GM19468 (cell line): Measurements from ENCODE around the gene ARSK.

Experiments used
- ATAC-seq: cut with Tn5 transposase; IDR thresholded peaks from one replicate; pipeline ENCODE4 v1.9.1; 2021; ENCODE audit warnings: mild to moderate bottlenecking, moderate library complexity, moderate number of reproducible peaks; ENCODE audit not compliant: unreplicated experiment; ENCODE audit errors: extremely low read depth

ARSK gene

GRCh38 chr5:95554647-95555548 lies at the start of gene ARSK, which contains the start of gene SKIC3:
Gene ARSK (plus strand): TSS chr5:95555101. CDS start chr5:95555279, 178 bp downstream.
Gene SKIC3 (minus strand): TSS chr5:95554977. CDS start chr5:95547150, 7,827 bp downstream.
- ATAC-seq: peak; percentile 87

- no peak for ATAC-seq
These were observed 46.4 kb upstream of the ARSK start for GRCh38 chr5:95508550-95508949.

- no peak for ATAC-seq
These were observed 43.3 kb upstream of the ARSK start for GRCh38 chr5:95511606-95512005.

GRCh38 chr5:95518417-95518816 lies 36.5 kb upstream of the ARSK start:
- ATAC-seq: no peak

- ATAC-seq: no peak
These were observed 35.8 kb upstream of the ARSK start for GRCh38 chr5:95519151-95519550.

GRCh38 chr5:95519681-95520080 lies 35.2 kb upstream of the ARSK start:
- no peak for ATAC-seq

GRCh38 chr5:95520206-95520605 lies 34.7 kb upstream of the ARSK start:
- ATAC-seq: no peak

- ATAC-seq: no peak
These were observed 30.5 kb upstream of the ARSK start for GRCh38 chr5:95524423-95524822.

- ATAC-seq: no peak
These were observed 28.0 kb upstream of the ARSK start for GRCh38 chr5:95526871-95527270.

- no peak for ATAC-seq
These were observed 26.3 kb upstream of the ARSK start for GRCh38 chr5:95528565-95528964.

- no peak for ATAC-seq
These were observed 24.5 kb upstream of the ARSK start for GRCh38 chr5:95530416-95530815.

- no peak for ATAC-seq
These were observed 23.4 kb upstream of the ARSK start for GRCh38 chr5:95531491-95531890.

GRCh38 chr5:95532415-95532814 lies 22.5 kb upstream of the ARSK start:
- ATAC-seq: no peak

- no peak for ATAC-seq
These were observed 21.8 kb upstream of the ARSK start for GRCh38 chr5:95533106-95533505.

- no peak for ATAC-seq
These were observed 21.1 kb upstream of the ARSK start for GRCh38 chr5:95533761-95534160.

GRCh38 chr5:95537501-95537900 lies 17.4 kb upstream of the ARSK start:
- ATAC-seq: no peak

GRCh38 chr5:95543017-95543705 lies 11.7 kb upstream of the ARSK start:
- no peak for ATAC-seq

GRCh38 chr5:95549030-95549429 lies 5.9 kb upstream of the ARSK start:
- no peak for ATAC-seq

- ATAC-seq: peak; percentile 12
These were observed 612 bp upstream of the ARSK start for GRCh38 chr5:95554331-95554646.

GRCh38 chr5:95555553-95555952 lies 652 bp downstream of the ARSK start:
- ATAC-seq: no peak

GRCh38 chr5:95557841-95558240 lies 2.9 kb downstream of the ARSK start:
- ATAC-seq: no peak
